ENCODE results near the gene SLK. TPM values are rescaled to one million over a fixed set of nuclear protein-coding genes. Genes with fewer than 3 reads are reported as not detected.

Gene SLK
- total and polyA plus RNA-seq, 2 donors (not counting 3 experiments of a cell fraction or from before 2014, with no cell fraction given) = 4.5 to 36.0 TPM

GRCh38 chr10:104034401-104035193 lies 67.7 kb downstream of the SLK start:
- BruUV-seq (replicated peaks) = no TSS peak
- H3K27me3 ChIP-seq (ENCODE audit: control insufficient read depth in 2 of 2, insufficient read depth in 2 of 2, low read length in 2 of 2) = no peaks in the 10 kb centered on the region
- H3K79me2 ChIP-seq (ENCODE audit: control insufficient read depth, insufficient read depth, low read length) = no peaks in the 10 kb centered on the region
- no peak overlapping the region for H2AFZ ChIP-seq (ENCODE audit: low read depth, low read length)
- ChIA-PET POLR2A (no interaction called here), CTCF (interaction anchor here (0.7 to 1.3 kb wide), 4 partner anchors 51 to 146 kb away, joined by 3 to 7 read pairs (median 3); no protein-coding TSS in a partner anchor)
- no peak for TF ChIP-seq MAX (IDR thresholded peaks at IDR 0.05; ENCODE audit: insufficient read depth, insufficient read length)
- TF ChIP-seq GATA2 (IDR thresholded peaks at IDR 0.05; ENCODE audit: insufficient read depth, insufficient read length, low read depth, low read length) = no peak
- no peak for TF ChIP-seq POLR2A (IDR thresholded peaks at IDR 0.05; ENCODE audit: low read depth, low read length)
- TF ChIP-seq POLR2AphosphoS5 (IDR thresholded peaks at IDR 0.05; ENCODE audit: insufficient read depth, low read depth, low read length) = no peak
- no peak for TF ChIP-seq JUN (IDR thresholded peaks at IDR 0.05; ENCODE audit: borderline replicate concordance, insufficient read depth, insufficient read length, low read depth)
- TF ChIP-seq EZH2 (IDR thresholded peaks at IDR 0.05; ENCODE audit: borderline replicate concordance, low read depth, low read length, severe bottlenecking) = no peak
- TF ChIP-seq FOS (IDR thresholded peaks at IDR 0.05; ENCODE audit: borderline replicate concordance, insufficient read depth, low read length) = no peak
- TF ChIP-seq CTCF (IDR thresholded peaks at IDR 0.05; ENCODE audit: extremely low read depth in 1 of 2, insufficient read depth in 1 of 2, low read depth in 1 of 2, low read length in 2 of 2) = no peak
- H3K4me3 ChIP-seq (replicated peaks in 1 of 3; ENCODE audit: insufficient read depth in 1 of 3, low read depth in 1 of 3, low read length in 3 of 3) = no peak overlapping the region
- dilution Hi-C loops (cut with MboI; ENCODE audit: extremely low pct_ligation_motif_present, low sequenced_read_pairs) = no loop called here
- H3K27ac ChIP-seq (ENCODE audit: insufficient read depth, low read depth, low read length) = no peak overlapping the region
- H4K20me1 ChIP-seq (replicated peaks; ENCODE audit: control insufficient read depth, extremely low read depth, insufficient read depth, low read length) = no peaks in the 10 kb centered on the region
- no peaks in the 10 kb centered on the region for H3K36me3 ChIP-seq (ENCODE audit: control insufficient read depth in 2 of 2, extremely low read depth in 1 of 2, insufficient read depth in 2 of 2, low read length in 2 of 2)
- no peak overlapping the region for H3K4me2 ChIP-seq (ENCODE audit: insufficient read depth, low read length)
- no peaks in the 10 kb centered on the region for H3K9me1 ChIP-seq (replicated peaks; ENCODE audit: control insufficient read depth, extremely low read depth, insufficient read depth, low read length)
- intact Hi-C loops (cut with micrococcal nuclease) = no loop called here
- H3K9me3 ChIP-seq (replicated peaks; ENCODE audit: control insufficient read depth, insufficient read depth, low read length) = no peaks in the 10 kb centered on the region
- H3K4me1 ChIP-seq (ENCODE audit: control insufficient read depth, extremely low read depth, insufficient read depth, low read length) = no peaks in the 10 kb centered on the region
- no peak overlapping the region for H3K9ac ChIP-seq (replicated peaks; ENCODE audit: extremely low read depth, insufficient read depth, low read length)
- FAIRE-seq = no peak
- DNase-seq (ENCODE audit: low read depth, low spot score) = no peak

Measured in endothelial cell of umbilical vein (primary cell).